NCI-H2227 treated with DMSO at 0.1 percent for 48 hours (cell line): ENCODE results near the gene KNDC1.
"Not testable (repeated sequence)": the region's sequence is repeated elsewhere in the genome, so short reads cannot be mapped to it uniquely, and the experiment has no call there.

Experiments
- DNase-seq: peaks from one replicate; lab custom pipeline; 2025; lab: John Stamatoyannopoulos, UW

Gene KNDC1

GRCh38 chr10:133140417-133141143 lies 19.4 kb upstream of the KNDC1 start:
- DNase-seq = no peak

DNA sequence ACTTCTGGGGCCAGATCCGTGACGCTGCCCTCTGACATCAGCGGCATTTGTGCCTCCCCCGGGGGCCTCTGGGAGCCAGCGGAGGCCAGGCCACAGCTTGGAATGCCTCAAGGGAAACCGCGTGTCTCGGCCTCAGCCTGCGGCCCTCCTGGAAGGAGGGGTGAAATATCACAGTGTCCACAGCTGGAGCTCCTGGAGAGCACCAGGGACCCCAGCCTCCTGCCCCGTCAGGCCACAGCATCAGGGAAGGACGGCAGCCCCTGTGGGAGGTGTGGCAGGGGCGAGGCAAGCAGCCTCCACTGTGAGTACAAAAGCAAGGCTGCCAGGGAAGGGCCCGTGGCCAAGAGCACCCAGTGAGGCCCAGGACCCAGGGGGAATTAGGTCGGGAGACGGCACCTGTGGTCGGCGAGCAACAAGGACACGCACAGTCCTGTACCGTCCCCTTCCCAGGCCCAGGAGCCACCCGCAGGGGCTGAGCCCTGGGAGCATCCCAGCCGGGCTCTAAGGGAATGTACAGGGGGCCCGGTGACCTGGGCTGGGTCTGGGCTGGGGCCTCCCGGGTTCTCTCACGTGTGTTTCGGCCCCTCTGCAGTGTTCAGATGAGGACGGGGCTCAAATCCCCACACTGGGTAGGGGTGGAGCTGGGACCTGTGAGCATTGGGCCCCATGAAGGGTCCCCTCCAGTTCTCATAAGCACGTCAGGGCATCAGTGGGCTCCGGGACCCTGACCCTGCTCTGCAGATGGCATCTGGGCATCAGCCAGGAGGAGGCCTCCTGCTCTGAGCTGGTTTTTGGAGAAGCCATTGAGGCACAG lies 18.7 kb upstream of the KNDC1 start:
- DNase-seq = no peak

- DNase-seq = no peak
Observed at GRCh38 chr10:133141958-133142340, 18.1 kb upstream of the KNDC1 start.

DNA sequence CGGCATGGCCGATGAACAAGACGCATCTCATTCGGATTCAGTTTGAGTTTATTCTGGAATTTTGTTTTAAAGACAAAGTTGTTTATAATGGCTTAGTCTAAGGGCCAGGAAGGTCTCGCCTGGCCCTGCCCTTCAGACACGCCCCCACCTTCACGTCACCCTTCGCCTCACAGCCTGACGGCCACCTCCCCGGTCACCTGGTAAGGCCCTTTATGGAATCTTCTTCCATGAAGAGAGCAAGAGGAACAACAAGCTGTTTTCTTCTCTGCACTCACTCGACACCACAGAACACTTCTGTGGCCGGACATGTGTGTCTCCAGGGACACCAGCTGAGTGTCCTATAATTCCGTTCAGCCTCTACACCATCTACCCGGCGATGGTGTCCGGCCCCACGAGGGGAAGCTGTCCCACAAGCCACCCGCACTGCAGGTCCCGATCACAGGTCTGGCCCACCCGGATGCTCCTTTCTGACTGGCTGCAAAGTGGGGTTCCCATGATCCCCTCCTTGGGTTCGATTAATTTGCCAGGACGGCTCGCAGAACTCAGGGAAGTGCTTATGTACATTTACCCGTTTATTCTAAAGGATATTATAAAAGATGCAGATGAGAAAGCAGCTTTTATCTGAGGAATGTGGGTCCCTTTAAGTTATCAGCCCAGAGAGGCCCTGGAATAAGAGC lies 17.4 kb upstream of the KNDC1 start:
- no peak for DNase-seq

DNA sequence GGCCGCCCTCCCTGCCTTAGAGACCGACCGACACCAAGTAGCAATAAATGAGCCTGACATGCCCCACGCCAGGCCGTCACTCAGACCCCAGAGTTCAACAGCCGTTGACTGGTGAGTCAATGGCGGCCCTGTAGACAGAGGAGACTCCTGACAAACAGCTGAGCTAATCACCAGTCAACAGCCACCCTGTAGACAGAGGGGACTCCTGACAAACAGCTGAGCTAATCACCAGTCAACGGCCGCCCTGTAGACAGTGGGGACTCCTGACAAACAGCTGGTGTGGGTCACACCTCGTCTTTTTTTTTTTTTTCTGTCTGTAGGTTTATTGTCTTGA lies 16.9 kb upstream of the KNDC1 start:
- no peak for DNase-seq

GRCh38 chr10:133143546-133143945 lies 16.5 kb upstream of the KNDC1 start:
- no peak for DNase-seq

GRCh38 chr10:133144771-133145170 lies 15.2 kb upstream of the KNDC1 start:
- DNase-seq = no peak

GRCh38 chr10:133150226-133150625 lies 9.8 kb upstream of the KNDC1 start:
- DNase-seq = no peak

DNA sequence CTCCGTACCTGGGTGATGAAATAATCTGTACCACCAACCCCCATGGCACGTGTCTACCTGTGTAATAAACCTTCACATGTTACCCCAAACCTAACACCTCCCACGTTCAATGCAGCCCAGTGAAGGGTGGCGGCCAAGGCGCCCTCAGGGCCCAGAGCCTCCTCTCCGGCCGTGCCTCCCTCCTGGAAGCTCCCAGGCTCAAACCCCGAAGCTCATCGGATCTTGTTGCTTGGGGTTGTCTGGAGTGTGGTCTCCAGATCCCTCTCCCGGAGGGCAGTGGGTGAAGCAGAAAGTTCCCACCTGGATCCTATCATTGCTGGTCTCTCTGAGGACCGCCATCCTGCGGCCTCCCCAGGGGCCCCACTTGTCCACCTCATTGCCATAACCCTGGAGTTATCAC lies 9.4 kb upstream of the KNDC1 start:
- no peak for DNase-seq

- not testable (repeated sequence) for DNase-seq
Observed at GRCh38 chr10:133151071-133151470, 8.9 kb upstream of the KNDC1 start.

GRCh38 chr10:133151543-133151972 lies 8.5 kb upstream of the KNDC1 start:
- DNase-seq = no peak

- DNase-seq = no peak
Observed at GRCh38 chr10:133154411-133154810, 5.6 kb upstream of the KNDC1 start.

GRCh38 chr10:133154996-133155778 lies 4.8 kb upstream of the KNDC1 start:
- no peak for DNase-seq

DNA sequence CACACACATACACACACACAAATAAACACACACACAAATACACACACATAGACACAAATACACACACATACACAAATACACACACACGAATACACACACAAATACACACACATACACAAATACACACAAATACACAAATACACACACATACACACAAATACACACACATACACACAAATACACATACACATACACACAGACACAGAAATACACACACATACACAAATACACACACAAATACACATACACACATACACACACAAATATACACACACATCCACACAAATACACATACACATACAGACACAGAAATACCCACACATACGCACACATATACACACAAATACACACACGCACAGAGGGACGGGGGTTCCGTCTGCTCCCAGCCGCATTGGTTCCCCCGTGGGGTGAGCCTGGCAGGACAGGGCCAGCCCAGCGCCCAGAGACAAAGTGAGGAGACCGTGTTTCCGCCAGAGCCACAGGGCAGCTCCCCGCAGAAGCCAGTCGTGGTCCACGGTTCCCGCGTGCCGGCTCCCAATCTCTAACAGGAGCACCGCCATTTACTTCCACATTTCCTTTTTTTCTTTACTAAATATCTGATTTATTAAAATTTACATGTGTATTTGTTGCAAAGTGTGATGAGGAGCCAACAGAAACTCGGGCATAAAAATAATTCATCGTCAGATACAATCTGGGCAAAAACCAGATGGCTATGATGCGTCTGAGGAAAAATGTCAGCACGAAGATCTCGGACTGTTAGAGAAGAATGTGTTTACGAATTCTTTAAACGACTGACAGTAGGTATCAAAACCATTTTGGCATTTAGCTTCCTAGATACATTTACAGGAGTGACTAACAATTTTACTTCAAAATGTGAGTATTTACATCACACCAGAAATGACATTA lies 3.1 kb upstream of the KNDC1 start:
- no peak for DNase-seq

- no peak for DNase-seq
Observed at GRCh38 chr10:133157662-133158436, 2.2 kb upstream of the KNDC1 start.

DNA sequence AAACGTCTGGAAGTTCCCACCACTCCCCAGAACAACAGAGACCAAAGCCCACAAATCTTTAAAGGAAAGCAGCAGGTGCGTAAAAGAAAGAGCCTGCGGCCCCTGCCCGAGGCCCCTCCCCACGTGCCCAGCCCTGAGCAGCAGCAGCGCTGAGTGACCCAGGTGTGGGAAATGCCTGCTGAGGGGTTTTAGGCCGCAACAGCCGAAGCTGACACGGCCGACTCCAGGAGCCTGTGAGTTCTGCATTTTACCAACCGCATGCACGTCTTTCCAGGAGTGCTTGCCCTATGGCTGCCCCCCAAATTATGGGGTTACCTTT lies 1.6 kb upstream of the KNDC1 start:
- DNase-seq = no peak

DNA sequence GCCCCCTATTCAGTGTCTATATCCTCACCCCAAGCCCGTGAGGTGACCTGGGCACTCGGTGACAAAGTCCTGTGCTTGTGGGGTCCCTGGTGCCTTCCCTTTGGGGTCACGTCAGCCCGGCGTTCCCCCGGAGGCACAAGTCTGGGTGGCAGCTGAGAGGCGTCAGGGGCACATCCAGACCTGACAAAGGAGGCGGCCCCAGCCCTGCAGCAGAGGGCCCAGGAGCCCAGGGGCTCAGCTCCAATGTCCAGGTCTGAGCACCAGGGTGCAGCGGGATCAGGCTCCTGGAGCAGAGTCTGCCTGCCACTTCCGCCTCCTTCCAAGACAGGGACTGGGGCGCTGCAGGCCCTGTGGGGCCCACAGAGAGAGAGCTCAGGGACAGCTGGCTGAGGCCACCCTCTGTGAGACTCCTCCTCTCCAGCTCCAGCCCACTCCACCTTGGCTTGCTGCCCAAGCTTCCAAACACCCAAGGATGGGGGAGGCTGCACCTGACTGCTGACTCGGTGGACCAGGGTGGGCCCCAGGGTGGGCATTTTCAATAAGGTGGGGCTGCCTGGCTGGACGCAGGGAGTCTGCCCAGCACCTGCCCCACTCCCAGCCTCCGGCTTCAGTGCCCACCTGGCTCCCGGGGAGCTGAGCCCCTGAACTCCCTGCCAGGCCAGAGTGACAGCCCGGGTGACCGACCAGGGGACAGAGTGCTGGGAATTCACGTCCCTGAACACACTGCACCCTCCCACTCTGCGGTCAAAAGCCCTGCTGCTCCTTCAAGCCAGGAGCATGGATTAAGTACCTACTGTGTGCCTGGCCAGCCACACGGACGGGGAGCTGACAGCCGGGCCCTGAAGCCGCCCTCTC lies 1.0 kb upstream of the KNDC1 start:
- no peak for DNase-seq

DNA sequence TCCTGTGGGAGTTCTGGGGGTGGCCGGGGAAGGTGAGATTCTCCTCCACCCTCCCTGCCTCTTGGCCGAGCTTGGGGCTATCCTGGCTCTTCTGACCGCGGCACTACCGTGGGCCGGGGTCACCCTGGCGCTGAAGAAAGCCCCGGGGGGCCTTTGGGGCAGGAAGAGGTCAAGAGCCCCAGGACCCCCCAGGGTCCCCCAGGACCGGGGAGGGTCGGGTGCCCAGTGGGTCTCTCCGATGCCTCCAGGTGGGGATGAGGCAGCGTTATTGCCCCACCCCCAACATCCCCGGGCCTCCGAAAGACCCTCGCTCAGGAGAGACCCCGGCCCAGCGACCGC lies 439 bp upstream of the KNDC1 start:
- no peak for DNase-seq

DNA sequence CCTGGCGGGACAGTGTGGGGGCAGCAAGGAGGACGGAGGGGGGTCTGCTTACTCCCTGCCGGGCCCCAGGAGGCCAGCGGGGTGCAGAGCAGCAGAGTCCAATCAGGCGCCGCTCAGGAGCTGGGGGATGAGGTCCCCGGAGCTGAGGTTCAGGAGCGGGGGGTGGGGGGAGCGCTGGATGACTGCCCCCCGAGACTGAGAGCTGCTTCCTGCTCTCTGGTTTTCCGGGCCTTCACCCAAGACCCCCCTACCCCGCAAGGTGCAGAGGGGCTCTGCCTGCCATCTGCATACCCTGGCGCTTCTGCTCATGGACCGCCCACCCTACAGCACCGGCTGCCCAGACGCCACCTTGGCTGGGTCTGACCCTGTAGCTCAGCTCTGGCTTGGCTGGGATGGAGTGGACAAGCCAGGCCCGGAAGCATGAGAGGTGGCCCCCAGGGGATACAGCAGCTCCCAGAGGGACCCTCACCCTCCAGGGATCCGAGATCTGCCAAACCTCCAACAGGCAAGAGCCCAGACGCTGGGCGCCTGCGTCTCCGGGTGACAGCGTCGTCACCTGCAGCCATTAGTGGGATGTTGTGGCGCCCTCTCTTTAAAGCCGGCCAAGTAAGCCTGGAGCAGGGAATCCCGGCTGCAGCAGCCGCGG lies 930 bp downstream of the KNDC1 start:
- DNase-seq = no peak
